HG02642 (cell line): ENCODE data around the gene YARS2.
"Not testable (repeated sequence)": the region's sequence is repeated elsewhere in the genome, so short reads cannot be mapped to it uniquely, and the experiment has no call there.

Experiments
- ATAC-seq: cut with Tn5 transposase; IDR thresholded peaks from one replicate; pipeline ENCODE4 v1.9.1; 2021; ENCODE audit warnings: mild to moderate bottlenecking; ENCODE audit not compliant: unreplicated experiment, poor library complexity

The YARS2 gene

DNA sequence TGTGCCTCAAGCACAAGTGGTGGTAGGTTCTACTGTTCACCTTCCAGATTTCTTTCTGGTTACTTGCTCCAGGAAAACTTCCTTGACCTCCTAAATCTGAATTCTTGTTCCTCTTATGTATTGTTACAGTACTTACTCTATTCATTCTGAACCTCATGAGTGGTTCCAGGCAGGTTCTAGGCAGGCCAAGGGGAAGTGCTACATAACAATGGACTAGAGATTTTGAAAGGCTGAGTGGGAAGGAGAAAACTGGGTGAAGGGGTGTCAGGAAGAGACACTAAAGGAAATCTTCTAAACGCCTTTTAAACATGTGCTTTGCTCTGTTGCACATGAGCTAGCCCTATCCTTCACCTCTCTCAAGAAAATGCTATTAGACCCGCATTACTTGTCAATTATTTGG is 1.6 kb downstream of the YARS2 start:
- ATAC-seq, result no peak

DNA sequence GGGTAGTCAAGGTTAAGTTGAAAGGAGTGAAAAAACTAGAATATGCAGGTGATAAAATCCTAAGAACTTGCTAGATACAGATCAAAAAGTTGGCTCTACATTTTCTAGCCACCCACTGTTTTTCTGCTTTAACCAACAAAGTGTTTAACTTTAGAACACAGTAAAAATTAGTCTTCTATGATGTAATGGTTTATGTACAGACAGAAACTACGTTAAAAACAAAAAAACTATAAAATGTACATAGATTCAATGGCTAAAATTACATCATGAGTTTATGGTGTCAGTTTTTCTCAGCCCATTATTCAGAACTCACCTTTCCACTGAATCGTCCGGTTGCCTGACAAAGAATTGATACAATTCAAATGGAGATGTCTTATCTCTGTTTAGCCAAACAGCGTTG is 2.1 kb downstream of the YARS2 start:
- no peak for ATAC-seq

DNA sequence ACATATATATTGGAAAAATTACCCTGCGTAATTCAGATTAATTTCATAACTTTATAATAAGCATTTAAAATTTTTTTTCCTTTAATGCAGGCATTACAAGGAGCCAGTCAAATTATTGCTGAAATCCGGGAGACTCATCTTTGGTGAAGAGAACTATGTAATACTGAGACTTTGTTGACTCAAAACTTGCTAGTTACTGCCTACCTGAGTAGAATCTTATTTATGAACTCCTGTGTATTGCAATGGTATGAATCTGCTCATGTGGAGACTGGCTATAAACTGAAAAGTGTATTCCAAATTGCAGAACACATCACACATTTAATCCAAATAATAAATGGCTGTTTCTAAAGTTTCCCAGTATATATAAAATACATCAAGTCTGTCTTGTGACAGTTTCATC is 12.4 kb downstream of the YARS2 start:
- ATAC-seq, result no peak

- no peak for ATAC-seq
Measured at GRCh38 chr12:32742133-32742532, 13.6 kb downstream of the YARS2 start.

- ATAC-seq, result no peak
Measured at GRCh38 chr12:32739279-32739678, 16.4 kb downstream of the YARS2 start.

DNA sequence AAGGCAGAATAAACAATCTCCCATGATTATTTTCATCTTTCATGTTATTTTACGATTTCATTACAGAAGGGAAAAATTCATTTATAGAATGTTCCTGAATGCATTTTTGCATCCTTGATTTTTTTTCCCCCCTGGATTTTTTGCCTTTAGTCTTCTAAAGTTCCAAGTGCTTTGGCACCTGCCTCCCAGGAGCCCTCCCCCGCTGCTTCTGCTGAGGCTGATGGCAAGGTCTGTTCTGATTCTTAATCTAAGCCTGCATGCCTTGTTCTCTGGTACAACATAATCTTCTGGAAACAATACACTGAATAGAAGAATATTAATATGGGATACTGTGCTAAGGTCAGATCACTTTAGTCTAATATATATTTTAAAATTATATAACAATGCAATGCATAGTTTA is 18.0 kb downstream of the YARS2 start:
- ATAC-seq, result no peak

DNA sequence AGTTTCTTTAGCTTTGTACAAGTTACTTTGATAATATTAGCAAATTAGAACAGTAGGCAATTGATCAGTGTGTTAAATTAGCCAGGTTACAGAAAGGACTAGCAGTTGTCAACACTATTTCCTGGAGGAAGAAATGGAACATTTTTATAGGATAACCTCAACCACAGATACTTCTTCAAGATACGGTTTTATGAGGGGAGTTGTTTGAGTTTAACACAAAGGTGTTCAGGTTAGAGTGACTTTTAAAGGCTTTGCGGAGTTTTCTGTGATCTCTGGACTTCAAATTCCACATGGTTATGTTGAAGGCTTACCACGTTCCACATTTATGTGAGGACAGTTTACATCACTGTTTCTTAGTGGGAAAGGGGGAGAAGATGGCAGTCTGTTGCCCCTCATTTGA is 19.3 kb downstream of the YARS2 start:
- ATAC-seq, result no peak

GRCh38 chr12:32734952-32735351 is 20.7 kb downstream of the YARS2 start:
- ATAC-seq, result no peak

DNA sequence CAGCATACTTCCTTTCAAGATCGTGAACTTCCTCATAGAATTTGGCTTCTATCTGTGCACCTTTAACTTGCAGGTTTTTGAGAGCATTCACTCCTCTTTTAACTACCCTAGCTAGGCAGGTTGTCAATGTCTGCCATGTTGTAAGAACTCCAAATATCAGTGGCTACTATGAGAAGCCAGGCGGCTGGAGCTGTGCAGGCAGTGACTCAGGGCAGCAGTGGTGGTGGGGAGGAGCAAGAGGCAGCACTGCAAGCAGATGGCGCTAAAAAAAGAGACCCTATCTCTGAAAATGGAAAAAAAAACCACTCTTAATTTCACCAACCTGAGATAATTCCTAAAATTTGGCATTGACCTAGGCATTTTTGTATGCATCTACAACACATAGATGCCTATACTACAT is 28.5 kb downstream of the YARS2 start:
- ATAC-seq, result no peak

DNA sequence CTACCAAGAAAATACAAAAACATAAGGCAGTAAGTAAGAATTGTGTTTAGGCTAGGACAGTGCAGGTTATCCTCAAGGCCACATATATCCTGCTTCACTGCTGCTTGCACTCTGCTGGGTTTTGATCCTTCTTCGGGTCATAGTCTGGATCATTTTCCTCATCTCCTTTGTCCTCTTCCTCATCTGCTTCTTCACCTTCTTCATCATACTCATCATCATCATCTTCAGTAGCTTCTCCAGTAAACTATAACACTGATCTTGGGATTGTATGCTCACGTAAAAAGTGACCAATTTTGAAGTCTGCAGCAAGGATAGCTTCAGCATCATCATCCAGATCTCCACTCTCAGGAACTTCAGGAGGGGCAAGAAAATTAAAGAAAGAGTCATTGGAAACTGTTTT is 29.4 kb downstream of the YARS2 start:
- no peak for ATAC-seq

GRCh38 chr12:32725308-32725707 is 30.4 kb downstream of the YARS2 start:
- ATAC-seq, result not testable (repeated sequence)

GRCh38 chr12:32718926-32719325 is 36.8 kb downstream of the YARS2 start:
- no peak for ATAC-seq

DNA sequence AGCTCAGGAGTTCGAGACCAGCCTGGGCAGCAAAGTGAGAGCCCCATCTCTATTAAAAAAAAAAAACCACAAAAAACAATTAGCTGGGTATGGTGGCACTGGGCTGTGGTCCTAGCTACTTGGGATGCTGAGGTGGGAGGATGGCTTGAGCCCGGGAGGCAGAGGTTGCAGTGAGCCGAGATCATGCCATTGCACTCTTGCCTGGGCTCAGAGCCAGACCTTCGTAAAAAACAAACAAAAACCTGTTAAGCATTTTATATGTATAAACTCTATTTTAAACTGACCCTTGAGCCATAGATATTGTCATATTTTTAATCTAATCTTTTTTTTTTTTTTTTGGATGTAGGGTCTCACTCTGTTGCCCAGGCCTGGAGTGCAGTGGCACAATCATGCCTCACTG is 40.9 kb downstream of the YARS2 start:
- ATAC-seq, result no peak

GRCh38 chr12:32708926-32709325 is 46.8 kb downstream of the YARS2 start:
- ATAC-seq, result no peak

DNA sequence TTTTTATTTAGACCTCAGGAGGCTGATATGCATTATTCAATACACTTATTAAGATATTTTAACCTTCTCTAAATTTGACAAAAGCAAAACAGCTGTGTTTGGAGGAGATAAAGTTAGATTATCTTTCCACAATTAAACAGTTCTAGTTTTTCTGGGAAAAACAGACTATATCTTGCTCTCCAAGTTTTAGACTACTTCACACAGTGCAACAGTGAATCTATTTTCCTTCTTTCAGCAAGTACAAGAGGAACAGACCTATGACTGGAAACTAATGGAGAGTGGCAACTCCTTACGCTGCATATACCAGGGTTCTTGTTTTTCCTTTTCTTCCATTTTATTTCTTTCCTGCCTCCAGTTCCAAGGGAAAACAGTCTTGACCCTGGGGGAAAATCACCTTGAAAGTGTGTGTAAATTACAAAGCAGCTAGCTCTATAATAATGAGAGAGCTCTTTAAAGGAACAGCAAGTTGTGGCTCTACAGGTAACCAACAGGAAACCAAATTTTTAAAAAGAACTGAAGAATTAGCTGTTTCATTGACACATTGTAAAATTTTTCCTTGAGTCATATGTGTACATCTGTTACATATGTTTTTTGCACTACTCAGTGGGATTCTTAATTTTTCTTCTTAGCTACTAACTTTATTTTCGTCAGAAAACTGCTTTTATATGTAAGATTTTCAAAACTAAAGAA is 49.2 kb downstream of the YARS2 start:
- ATAC-seq, result no peak

GRCh38 chr12:32705783-32706182 is 49.9 kb downstream of the YARS2 start:
- no peak for ATAC-seq

DNA sequence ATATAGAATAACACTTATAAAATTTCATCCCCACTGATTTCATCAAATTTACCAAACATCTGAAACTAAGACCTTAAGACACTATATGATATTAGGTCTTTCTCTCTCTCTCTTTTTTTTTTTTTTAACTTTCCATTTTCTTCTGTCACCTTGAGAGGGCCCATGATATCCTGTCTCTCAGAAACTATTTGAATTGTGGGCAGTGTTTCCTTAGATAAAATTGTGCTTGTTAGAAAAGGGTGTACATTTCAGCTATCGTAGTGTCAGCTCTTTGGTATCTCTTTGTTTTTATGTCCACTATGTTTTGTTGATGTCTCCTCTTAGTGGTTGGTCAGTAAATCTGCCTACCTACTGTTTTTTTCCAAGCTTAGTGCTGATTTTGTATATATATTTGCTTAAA is 52.8 kb downstream of the YARS2 start:
- no peak for ATAC-seq

DNA sequence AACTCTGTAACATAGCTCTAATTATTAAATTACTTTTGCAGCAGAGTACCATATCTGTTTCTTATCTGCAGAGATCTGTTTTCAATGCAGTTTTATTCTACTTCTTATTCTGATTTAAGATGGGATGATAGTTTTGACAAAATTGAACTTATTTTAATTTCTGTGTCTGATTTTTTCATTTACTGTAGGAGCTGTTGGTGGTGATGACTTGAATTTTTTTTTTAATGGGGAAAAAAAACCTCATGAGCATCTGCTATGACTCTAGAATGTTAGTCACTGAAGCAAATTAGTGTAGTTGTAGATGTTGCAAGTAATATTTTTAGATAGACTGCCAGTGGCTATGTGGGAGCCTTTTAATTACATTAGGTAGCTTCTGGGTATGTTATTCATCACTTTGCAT is 53.2 kb downstream of the YARS2 start:
- ATAC-seq, result no peak

GRCh38 chr12:32699437-32699836 is 56.3 kb downstream of the YARS2 start:
- ATAC-seq, result not testable (repeated sequence)

DNA sequence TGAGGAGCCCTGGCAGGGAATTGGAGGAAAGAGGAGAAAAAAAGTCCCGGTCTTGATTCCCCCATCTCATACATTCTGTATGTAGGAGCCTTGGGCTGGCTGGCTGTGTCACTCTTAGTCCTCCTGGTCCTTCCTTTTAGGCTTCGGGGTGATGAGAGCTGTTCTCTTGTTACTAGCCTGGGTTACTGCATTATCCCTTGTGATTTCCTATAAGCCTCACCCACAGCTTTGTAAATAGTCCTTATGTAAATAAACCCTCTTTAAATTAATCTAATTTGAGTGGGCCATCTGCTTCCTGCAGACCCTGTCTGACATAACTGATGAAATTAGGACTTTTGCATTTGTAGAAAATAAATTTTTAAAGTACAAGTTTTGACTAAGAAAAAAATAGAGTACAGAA is 57.4 kb downstream of the YARS2 start:
- ATAC-seq, result no peak

- no peak for ATAC-seq
Measured at GRCh38 chr12:32697445-32697844, 58.3 kb downstream of the YARS2 start.
